Measurements from ENCODE around the gene RNF207.

- no peak for TF ChIP-seq YY1 (IDR thresholded peaks at IDR 0.05; ENCODE audit: insufficient read depth, insufficient read length)
- no peak for TF ChIP-seq ZNF274 (IDR thresholded peaks at IDR 0.05; ENCODE audit: low read depth, low read length)
- no peak for TF ChIP-seq SUZ12 (IDR thresholded peaks at IDR 0.05; ENCODE audit: extremely low read depth, insufficient read depth, insufficient read length)
Observed at GRCh38 chr1:6211731-6212130, 5.8 kb downstream of the RNF207 start.

All from NT2/D1 (cell line).